Fibroblast of lung (primary cell): ENCODE data around the gene GTPBP3. TPM values are rescaled to one million over a fixed set of nuclear protein-coding genes. Genes with fewer than 3 reads are reported as not detected.

Experiments
- polyA plus RNA-seq, 2 donors: library from polyadenylated mRNA; depleted of rRNA in 1 of 2; stranded (reverse) in 1 of 2; unstranded in 1 of 2; fragments of >200 nt; gene quantifications; 2 replicates each; pipeline ENCODE4 v1.2.1, GENCODE V29; 2011 to 2012; ENCODE audit warnings: missing spikeins in 1 of 2
- total RNA-seq: library from RNA; depleted of rRNA; stranded (reverse); fragments of >200 nt; gene quantifications from 2 replicates; pipeline ENCODE4 v1.2.1, GENCODE V29; 2014

GTPBP3 gene
- total and polyA plus RNA-seq, 2 donors (not counting 1 experiment from before 2014, with no cell fraction given) = 3.7 to 11.1 TPM

Other genes starting within 250 kb of the GTPBP3 start
- gene USE1, start 122.2 kb upstream of the GTPBP3 start, total RNA-seq = 23.8 and 26.5 TPM in 2 replicates
- 25.8 and 27.1 TPM in 2 replicates for gene USE1, start 122.2 kb upstream of the GTPBP3 start, polyA plus RNA-seq
- gene OCEL1, start 111.3 kb upstream of the GTPBP3 start, total RNA-seq = 2.6 and 4.6 TPM in 2 replicates
- 4.5 and 8.8 TPM in 2 replicates for gene OCEL1, start 111.3 kb upstream of the GTPBP3 start, polyA plus RNA-seq
- gene NR2F6, start 91.6 kb upstream of the GTPBP3 start, total RNA-seq = 37.0 and 42.4 TPM in 2 replicates
- 9.6 and 10.4 TPM in 2 replicates for gene NR2F6, start 91.6 kb upstream of the GTPBP3 start, polyA plus RNA-seq
- gene USHBP1, start 72.8 kb upstream of the GTPBP3 start, total RNA-seq = under 0.01 TPM in 1 of 2 replicates, not detected in the other
- gene USHBP1, start 72.8 kb upstream of the GTPBP3 start, polyA plus RNA-seq = not detected in 2 replicates
- 74.3 and 79.4 TPM in 2 replicates for gene BABAM1, start 70.1 kb upstream of the GTPBP3 start, total RNA-seq
- gene BABAM1, start 70.1 kb upstream of the GTPBP3 start, polyA plus RNA-seq = 68.8 and 81.2 TPM in 2 replicates
- gene ANKLE1, start 55.7 kb upstream of the GTPBP3 start, total RNA-seq = 0.17 and 0.26 TPM in 2 replicates
- 0.08 and 0.29 TPM in 2 replicates for gene ANKLE1, start 55.7 kb upstream of the GTPBP3 start, polyA plus RNA-seq
- 10.3 and 16.8 TPM in 2 replicates for gene ABHD8, start 34.1 kb upstream of the GTPBP3 start, total RNA-seq
- 3.9 and 4.8 TPM in 2 replicates for gene ABHD8, start 34.1 kb upstream of the GTPBP3 start, polyA plus RNA-seq
- gene MRPL34, start 31.7 kb upstream of the GTPBP3 start, total RNA-seq = 44.8 and 48.3 TPM in 2 replicates
- 27.5 and 38.8 TPM in 2 replicates for gene MRPL34, start 31.7 kb upstream of the GTPBP3 start, polyA plus RNA-seq
- 8.0 and 17.7 TPM in 2 replicates for gene DDA1, start 28.0 kb upstream of the GTPBP3 start, total RNA-seq
- 42.6 and 63.9 TPM in 2 replicates for gene DDA1, start 28.0 kb upstream of the GTPBP3 start, polyA plus RNA-seq
- gene ANO8, start 2.7 kb upstream of the GTPBP3 start, total RNA-seq = 5.9 TPM in 2 replicates
- 1.1 and 1.8 TPM in 2 replicates for gene ANO8, start 2.7 kb upstream of the GTPBP3 start, polyA plus RNA-seq
- not detected in 2 replicates for gene PLVAP, start 39.8 kb downstream of the GTPBP3 start, total RNA-seq
- not detected in 2 replicates for gene PLVAP, start 39.8 kb downstream of the GTPBP3 start, polyA plus RNA-seq
- not detected in 2 replicates for gene CCDC194, start 56.6 kb downstream of the GTPBP3 start, total RNA-seq
- not detected in 2 replicates for gene CCDC194, start 56.6 kb downstream of the GTPBP3 start, polyA plus RNA-seq
- 4.3 and 4.6 TPM in 2 replicates for gene BST2, start 68.1 kb downstream of the GTPBP3 start, total RNA-seq
- 2.4 and 5.6 TPM in 2 replicates for gene BST2, start 68.1 kb downstream of the GTPBP3 start, polyA plus RNA-seq
- 28.0 and 34.7 TPM in 2 replicates for gene MVB12A, start 82.5 kb downstream of the GTPBP3 start, total RNA-seq
- 24.8 and 26.3 TPM in 2 replicates for gene MVB12A, start 82.5 kb downstream of the GTPBP3 start, polyA plus RNA-seq
- under 0.01 and 0.17 TPM in 2 replicates for gene TMEM221, start 111.1 kb downstream of the GTPBP3 start, total RNA-seq
- not detected in 2 replicates for gene TMEM221, start 111.1 kb downstream of the GTPBP3 start, polyA plus RNA-seq
- not detected in 2 replicates for gene NXNL1, start 123.4 kb downstream of the GTPBP3 start, total RNA-seq
- gene NXNL1, start 123.4 kb downstream of the GTPBP3 start, polyA plus RNA-seq = not detected in 2 replicates
- gene SLC27A1, start 133.0 kb downstream of the GTPBP3 start, total RNA-seq = 20.0 and 25.3 TPM in 2 replicates
- 3.6 and 4.0 TPM in 2 replicates for gene SLC27A1, start 133.0 kb downstream of the GTPBP3 start, polyA plus RNA-seq
- 52.8 and 67.3 TPM in 2 replicates for gene PGLS, start 174.1 kb downstream of the GTPBP3 start, total RNA-seq
- gene PGLS, start 174.1 kb downstream of the GTPBP3 start, polyA plus RNA-seq = 24.0 and 25.9 TPM in 2 replicates
- 58.6 and 96.9 TPM in 2 replicates for gene COLGALT1, start 218.1 kb downstream of the GTPBP3 start, total RNA-seq
- 103 and 108 TPM in 2 replicates for gene COLGALT1, start 218.1 kb downstream of the GTPBP3 start, polyA plus RNA-seq